GM21528 (cell line): ENCODE data around the gene ERBB4.
"Not testable (repeated sequence)": the region's sequence is repeated elsewhere in the genome, so short reads cannot be mapped to it uniquely, and the experiment has no call there.

Source experiments
- ATAC-seq: cut with Tn5 transposase; IDR thresholded peaks from one replicate; pipeline ENCODE4 v1.9.1; 2021; ENCODE audit warnings: mild to moderate bottlenecking, moderate library complexity; ENCODE audit not compliant: unreplicated experiment, low FRiP score

The ERBB4 gene

DNA sequence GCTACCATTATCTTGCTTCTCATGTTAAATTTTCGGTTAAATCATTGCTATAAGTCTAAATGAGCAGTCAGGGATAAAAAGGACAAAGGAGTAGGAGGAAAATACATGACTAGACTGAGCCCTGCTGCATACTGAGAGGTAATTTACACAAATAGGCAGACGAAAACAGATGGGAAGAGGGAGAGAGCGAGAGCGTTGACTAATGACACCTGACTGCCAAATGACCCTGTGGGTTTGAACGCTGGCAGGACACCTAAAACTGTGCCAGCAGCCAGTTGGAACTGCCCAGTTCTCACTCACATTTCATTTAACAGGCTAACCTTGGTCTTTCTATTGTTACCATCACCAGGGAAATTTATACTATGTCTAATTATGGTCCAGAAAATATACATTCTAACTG is 1004.0 kb downstream of the ERBB4 start:
- no peak for ATAC-seq

- not testable (repeated sequence) for ATAC-seq
Observed at GRCh38 chr2:211524248-211524647, 1014.4 kb downstream of the ERBB4 start.

DNA sequence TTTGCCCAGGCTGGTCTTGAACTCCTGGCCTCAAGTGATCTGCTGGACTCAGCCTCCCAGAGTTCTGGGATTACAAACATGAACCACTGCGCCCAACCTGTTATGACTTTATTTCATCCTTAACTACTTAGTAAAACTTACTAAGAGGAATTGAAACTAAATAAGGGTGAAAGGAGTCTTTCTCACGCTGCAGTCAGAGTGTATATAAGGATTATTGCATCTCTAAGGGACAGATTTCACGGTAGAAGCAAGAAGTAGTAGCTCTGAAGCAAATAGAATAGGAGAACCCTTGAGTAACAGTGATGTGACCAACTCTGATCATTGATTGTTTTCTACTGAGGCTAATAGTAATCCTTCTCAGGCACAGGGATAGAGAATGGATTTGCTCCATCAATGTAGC is 1022.1 kb downstream of the ERBB4 start:
- no peak for ATAC-seq

DNA sequence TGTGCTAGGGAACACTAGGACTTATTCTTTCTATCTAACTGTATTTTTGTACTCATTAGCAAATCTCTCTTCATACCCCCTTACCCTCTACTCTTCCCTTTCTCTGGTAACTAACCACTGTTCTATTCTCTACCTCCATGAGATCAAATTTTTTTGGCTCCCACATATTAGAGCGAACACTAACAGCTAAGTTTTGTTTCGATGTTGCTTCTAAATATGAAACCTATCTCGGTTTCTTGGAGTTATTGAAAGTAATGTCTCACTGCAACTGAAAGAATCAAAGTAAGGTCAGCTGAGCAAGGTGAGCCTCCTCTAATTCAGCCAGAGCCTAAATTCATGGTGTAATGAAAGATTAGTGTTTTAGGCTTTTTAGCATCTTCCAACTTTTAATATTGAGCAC is 1024.6 kb downstream of the ERBB4 start:
- ATAC-seq, result no peak

DNA sequence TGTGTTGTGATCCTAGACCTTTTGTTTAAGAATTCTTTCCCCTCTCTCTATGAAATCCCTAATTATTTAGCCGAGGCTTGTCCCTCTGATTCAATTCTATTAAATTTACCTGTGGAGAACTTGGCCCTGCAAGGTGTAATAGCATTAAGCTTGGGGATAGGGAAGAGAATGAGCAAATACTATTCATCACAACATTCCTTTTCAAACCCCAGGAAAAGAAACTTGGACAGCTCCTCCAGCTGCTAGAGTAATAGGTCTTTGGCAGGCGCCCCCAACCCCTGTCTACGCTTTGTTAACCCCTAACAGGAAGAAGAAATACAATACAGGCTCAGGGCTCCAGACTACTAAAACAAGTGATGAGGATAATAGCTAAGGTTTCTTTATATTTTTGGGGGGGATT is 1025.2 kb downstream of the ERBB4 start:
- ATAC-seq, result no peak

GRCh38 chr2:211512806-211513205 is 1025.8 kb downstream of the ERBB4 start:
- ATAC-seq, result no peak

- ATAC-seq, result no peak
Observed at GRCh38 chr2:211503856-211504255, 1034.7 kb downstream of the ERBB4 start.

- ATAC-seq, result no peak
Observed at GRCh38 chr2:211503198-211503597, 1035.4 kb downstream of the ERBB4 start.

- no peak for ATAC-seq
Observed at GRCh38 chr2:211498551-211499205, 1039.9 kb downstream of the ERBB4 start.

GRCh38 chr2:211495339-211495738 is 1043.3 kb downstream of the ERBB4 start:
- ATAC-seq, result no peak

GRCh38 chr2:211494536-211494935 is 1044.1 kb downstream of the ERBB4 start:
- no peak for ATAC-seq

DNA sequence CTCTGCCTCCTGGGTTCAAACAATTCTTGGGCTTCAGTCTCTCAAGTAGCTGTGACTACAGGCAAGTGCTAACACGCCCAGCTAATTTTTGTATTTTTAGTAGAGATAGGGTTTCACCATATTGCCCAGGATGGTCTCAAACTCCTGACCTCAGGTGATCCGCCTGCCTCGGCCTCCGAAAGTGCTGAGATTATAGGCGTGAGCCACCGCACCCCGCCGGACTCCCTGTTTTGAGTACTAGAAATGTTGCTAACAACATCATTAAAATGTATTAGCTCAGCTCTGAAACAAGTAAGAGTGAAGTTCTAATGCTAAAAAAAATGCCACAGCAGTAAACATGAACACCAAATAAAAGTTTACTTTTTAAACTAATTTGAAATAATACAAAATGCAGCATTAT is 1044.5 kb downstream of the ERBB4 start:
- no peak for ATAC-seq

- no peak for ATAC-seq
Observed at GRCh38 chr2:211487733-211488132, 1050.9 kb downstream of the ERBB4 start.

DNA sequence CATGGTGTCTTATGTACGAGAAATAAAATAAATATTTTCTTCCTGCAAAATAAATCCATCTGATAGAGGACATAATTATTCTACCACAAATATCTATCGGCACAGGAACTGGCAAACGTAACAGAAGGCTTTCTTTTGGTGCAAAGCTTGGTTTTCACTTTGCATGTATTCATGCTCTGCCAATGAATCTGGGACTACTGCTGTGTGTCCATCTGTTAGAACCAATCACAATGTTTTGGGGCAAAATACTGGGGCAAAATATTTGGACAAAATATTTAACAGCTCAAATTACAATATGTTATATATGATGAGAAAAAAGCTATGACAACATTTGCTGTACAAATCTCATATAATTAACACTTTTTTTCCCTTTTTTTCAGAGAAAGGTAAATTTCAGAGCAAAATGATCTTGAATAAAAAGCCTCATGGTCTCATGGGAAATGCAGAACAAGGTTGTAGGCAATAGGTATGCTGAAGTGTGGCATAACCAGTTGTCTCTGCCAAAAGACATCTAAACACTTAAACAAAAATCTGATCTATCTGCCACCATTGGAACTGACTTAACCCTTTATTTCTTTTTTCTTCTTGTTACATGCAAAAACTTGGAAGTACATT is 1059.0 kb downstream of the ERBB4 start:
- ATAC-seq, result no peak

GRCh38 chr2:211477537-211478275 is 1060.9 kb downstream of the ERBB4 start:
- ATAC-seq, result no peak

- ATAC-seq, result no peak
Observed at GRCh38 chr2:211473116-211473515, 1065.5 kb downstream of the ERBB4 start.

DNA sequence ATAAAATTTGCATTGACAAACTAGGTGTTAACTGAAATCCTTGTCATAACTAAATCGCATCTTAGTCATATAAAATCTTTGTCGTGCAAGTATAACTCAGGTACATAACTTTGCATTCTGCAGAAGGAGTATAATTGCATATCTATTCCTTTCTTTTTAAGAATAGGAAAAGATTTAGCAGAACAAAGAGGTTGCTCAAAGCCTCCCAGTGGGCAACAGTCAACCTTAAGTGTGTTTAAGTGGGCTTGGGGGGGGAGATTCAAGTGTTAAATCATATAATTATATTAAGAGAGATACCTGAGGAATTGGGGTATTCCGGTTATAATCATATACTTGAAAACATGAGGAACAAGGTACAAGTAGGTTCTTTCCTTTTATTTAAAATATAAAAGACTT is 1068.9 kb downstream of the ERBB4 start:
- ATAC-seq, result no peak

DNA sequence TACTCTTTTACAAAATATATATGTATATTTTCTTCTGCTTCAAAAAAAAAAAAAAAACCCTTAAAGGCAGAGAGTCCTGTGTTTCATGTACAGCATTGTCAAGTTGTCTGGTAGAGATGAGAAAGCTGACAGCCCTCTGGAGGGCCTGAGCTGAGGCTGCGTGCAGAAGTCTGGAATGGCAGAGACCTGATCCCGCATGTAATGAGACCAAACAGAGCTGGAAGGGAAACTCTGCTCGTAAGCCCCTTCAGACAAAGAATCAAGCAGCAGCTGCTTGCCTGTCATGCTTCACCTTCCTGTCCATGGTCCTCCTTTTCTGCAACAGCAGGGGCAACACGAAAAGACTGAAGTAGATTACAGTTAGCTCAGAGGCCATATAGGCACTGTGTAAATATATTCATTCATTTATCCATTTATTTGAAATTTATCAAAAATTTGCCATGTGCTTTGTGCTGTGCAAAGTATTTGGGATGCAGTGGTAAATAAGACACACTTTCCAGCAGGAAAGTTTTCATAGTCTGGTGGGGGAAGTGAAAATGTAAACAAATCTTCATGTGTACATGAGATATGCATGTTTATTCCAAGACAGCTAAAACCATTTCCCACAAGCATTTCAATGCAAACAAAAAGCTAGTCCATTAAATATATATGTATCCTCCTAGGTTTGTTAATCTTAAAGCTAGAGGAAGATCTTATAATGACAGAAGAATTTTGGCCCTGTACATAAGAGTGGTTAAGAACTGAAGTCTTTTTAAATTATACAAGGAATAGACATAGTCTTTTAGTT is 1069.5 kb downstream of the ERBB4 start:
- no peak for ATAC-seq

DNA sequence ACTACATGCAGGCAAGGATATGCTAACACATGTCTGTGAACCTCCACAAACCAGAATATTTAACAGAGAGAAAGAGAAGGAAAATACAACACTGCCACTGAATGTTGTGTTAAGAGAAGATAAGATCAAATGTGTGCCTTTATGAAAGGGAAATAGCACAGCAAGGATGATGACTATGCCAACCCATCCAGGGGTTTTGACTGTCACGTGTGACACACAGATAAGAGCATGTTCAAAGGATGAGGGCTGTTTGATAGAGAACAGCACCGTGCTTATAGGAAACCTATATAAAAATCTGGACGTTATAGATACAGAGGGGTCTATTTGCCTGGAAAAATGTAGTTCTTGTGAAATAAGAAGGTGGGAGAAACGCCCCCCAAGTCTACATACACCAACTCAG is 1070.4 kb downstream of the ERBB4 start:
- no peak for ATAC-seq

DNA sequence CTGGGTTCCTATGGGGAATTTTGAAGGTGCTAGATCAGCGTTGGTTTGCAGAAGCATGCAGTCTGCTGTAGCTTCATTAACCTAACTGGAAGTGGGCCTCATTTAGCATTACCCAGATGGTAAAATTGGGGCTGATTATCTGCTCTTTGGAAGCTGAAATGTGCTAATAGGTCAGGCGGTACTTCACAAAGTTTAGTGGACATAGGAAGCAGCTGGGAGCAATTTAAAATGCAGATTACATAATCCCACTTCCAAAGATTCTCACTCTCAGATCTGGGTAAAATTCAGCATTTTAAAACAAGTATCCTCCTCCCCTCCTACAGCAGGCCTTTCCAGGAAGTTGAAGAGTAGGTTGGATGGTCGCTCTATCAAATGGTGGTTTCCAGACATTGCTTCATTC is 1075.2 kb downstream of the ERBB4 start:
- no peak for ATAC-seq

- no peak for ATAC-seq
Observed at GRCh38 chr2:211458974-211459373, 1079.6 kb downstream of the ERBB4 start.
